Epithelial cell of proximal tubule (primary cell): Measurements from ENCODE around the gene EFEMP2. TPM values are rescaled to one million over a fixed set of nuclear protein-coding genes. Genes with fewer than 3 reads are reported as not detected.

Experiments
- DNase-seq: peaks from one replicate; pipeline ENCODE4 v3.0.0-alpha.2; 2011; ENCODE audit warnings: low read depth
- H3K4me3 ChIP-seq: 2 replicates; pipeline ENCODE4 v1.5.1; 2011; ENCODE audit warnings: low read depth, mild to moderate bottlenecking, low read length
- CTCF ChIP-seq: conservative IDR thresholded peaks from 2 replicates; pipeline ENCODE4 v1.5.1; 2012; ENCODE audit warnings: low read depth, mild to moderate bottlenecking, low read length
- total RNA-seq: library from RNA; depleted of rRNA; stranded (reverse); fragments of >200 nt; gene quantifications from 2 replicates; pipeline ENCODE4 v1.2.3, GENCODE V29; 2015

EFEMP2 gene
- total RNA-seq, 1 donor from 2014 or later, result 94.7 TPM

- peak overlapping the region; percentile 98 for H3K4me3 ChIP-seq
- no peak for DNase-seq
- no peak for TF ChIP-seq CTCF
These were observed 12.8 kb downstream of the EFEMP2 start for GRCh38 chr11:65859812-65860277.

GRCh38 chr11:65859095-65859811 lies 13.3 kb downstream of the EFEMP2 start:
- DNase-seq, result peak; percentile 59
- peak overlapping the region; percentile 98 for H3K4me3 ChIP-seq
- TF ChIP-seq CTCF, result peak; percentile 8

- no peak for TF ChIP-seq CTCF
- DNase-seq, result peak; percentile 36
- H3K4me3 ChIP-seq, result peak overlapping the region; percentile 98
These were observed 13.9 kb downstream of the EFEMP2 start for GRCh38 chr11:65858681-65859087.

- peak within 1 kb of the TSS; percentile 98 for H3K4me3 ChIP-seq
- DNase-seq, result peak; percentile 51
- no peak for TF ChIP-seq CTCF
These were observed 14.5 kb downstream of the EFEMP2 start, which contains the start of gene CFL1 for GRCh38 chr11:65857853-65858680. Gene CFL1 (minus strand): TSS chr11:65858180. CDS start chr11:65858099, 81 bp downstream.

- TF ChIP-seq CTCF, result no peak
- DNase-seq, result no peak
- H3K4me3 ChIP-seq, result peak overlapping the region; percentile 98
These were observed 15.1 kb downstream of the EFEMP2 start for GRCh38 chr11:65857500-65857852.

GRCh38 chr11:65856689-65857499 lies 15.7 kb downstream of the EFEMP2 start:
- H3K4me3 ChIP-seq, result peak overlapping the region; percentile 98
- DNase-seq, result no peak
- TF ChIP-seq CTCF, result no peak
